CD4-positive, alpha-beta T cell treated with Interleukin-15 for 1 hour (primary cell): ENCODE data around the gene PRDM15.
A peak's percentile ranks its signal among the peaks of the same experiment; 100 is the strongest.

Source experiments
- DNase-seq: peaks from one replicate; pipeline ENCODE4 v3.0.0-alpha.2; 2020

Gene PRDM15

GRCh38 chr21:41859297-41859980, 19.7 kb downstream of the PRDM15 start:
- peak; percentile 12 for DNase-seq

GRCh38 chr21:41858466-41859296, 20.5 kb downstream of the PRDM15 start:
- DNase-seq, result peak; percentile 10

- DNase-seq, result peak; percentile 10
These were observed 21.3 kb downstream of the PRDM15 start for GRCh38 chr21:41857771-41858300.

GRCh38 chr21:41856572-41856971, 22.6 kb downstream of the PRDM15 start:
- DNase-seq, result peak; percentile 3

GRCh38 chr21:41854426-41854995, 24.6 kb downstream of the PRDM15 start:
- peak; percentile 13 for DNase-seq

- DNase-seq, result no peak
These were observed 26.2 kb downstream of the PRDM15 start for GRCh38 chr21:41852929-41853320.

- no peak for DNase-seq
These were observed 26.8 kb downstream of the PRDM15 start for GRCh38 chr21:41852151-41852928.

GRCh38 chr21:41851090-41851790, 27.9 kb downstream of the PRDM15 start:
- no peak for DNase-seq

- DNase-seq, result no peak
These were observed 29.1 kb downstream of the PRDM15 start for GRCh38 chr21:41850085-41850484.

GRCh38 chr21:41848958-41849580, 30.1 kb downstream of the PRDM15 start:
- no peak for DNase-seq

GRCh38 chr21:41848533-41848932, 30.6 kb downstream of the PRDM15 start:
- no peak for DNase-seq

- DNase-seq, result no peak
These were observed 31.9 kb downstream of the PRDM15 start for GRCh38 chr21:41847066-41847804.

GRCh38 chr21:41846536-41846935, 32.6 kb downstream of the PRDM15 start:
- DNase-seq, result no peak

- DNase-seq, result no peak
These were observed 33.2 kb downstream of the PRDM15 start for GRCh38 chr21:41846033-41846317.

- no peak for DNase-seq
These were observed 33.7 kb downstream of the PRDM15 start for GRCh38 chr21:41845310-41846032.

- DNase-seq, result no peak
These were observed 35.6 kb downstream of the PRDM15 start for GRCh38 chr21:41843584-41843983.

GRCh38 chr21:41840880-41841279, 38.3 kb downstream of the PRDM15 start:
- DNase-seq, result no peak

GRCh38 chr21:41839387-41840000, 39.6 kb downstream of the PRDM15 start:
- no peak for DNase-seq

- DNase-seq, result no peak
These were observed 41.3 kb downstream of the PRDM15 start for GRCh38 chr21:41837756-41838297.
